ENCODE data around the gene BMERB1. TPM values are rescaled to one million over a fixed set of nuclear protein-coding genes. Genes with fewer than 3 reads are reported as not detected.

BMERB1 gene
- total and polyA plus RNA-seq, 10 donors = 5.6 to 36.5 (median 19.0) TPM

DNA sequence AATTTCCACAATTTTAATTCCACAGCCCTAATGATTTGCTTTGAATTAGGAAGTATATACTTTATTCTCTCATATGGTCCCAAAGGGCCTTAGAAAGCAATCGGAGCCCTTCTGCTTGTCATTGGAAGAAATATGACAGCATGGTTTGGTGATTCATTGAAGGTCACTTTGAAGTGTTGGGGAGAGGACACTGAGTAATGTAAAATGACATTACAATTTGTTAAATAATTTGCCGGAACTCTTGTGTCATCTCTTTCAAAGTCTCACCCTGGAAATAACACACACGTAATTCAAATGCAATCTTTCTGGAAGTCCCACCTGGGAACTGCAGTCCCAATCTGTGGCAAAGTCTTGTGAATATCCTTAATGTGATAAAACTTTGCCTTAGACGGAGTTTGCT is 59.8 kb downstream of the BMERB1 start:
- intact Hi-C loops (cut with DNase I; ENCODE audit: low total_unique reads) = no loop called here
- DNase-seq = no peak
- WGBS, 5 donors = 53 to 74% (median 70%) methylated on average over 4 of the region's 4 CpGs
- Histone ChIP-seq H3K9me3 (no peaks in the 10 kb centered on the region), H3K27ac (peak overlapping the region in 2 of 8 donors; percentile 16 to 49), H3K27me3 (replicated peaks in 1 of 7) (no peaks in the 10 kb centered on the region), H3K4me1 (peaks cover 0 to 25% (median 9%) of the 10 kb centered on the region in 6 donors), H3K36me3 (no peaks in the 10 kb centered on the region), H3K4me3 (no peak overlapping the region)
- TF ChIP-seq POLR2AphosphoS5 (IDR thresholded peaks at IDR 0.05) (no peak), POLR2A (IDR thresholded peaks at IDR 0.05) (no peak)
- TF ChIP-seq, protein P1, sequence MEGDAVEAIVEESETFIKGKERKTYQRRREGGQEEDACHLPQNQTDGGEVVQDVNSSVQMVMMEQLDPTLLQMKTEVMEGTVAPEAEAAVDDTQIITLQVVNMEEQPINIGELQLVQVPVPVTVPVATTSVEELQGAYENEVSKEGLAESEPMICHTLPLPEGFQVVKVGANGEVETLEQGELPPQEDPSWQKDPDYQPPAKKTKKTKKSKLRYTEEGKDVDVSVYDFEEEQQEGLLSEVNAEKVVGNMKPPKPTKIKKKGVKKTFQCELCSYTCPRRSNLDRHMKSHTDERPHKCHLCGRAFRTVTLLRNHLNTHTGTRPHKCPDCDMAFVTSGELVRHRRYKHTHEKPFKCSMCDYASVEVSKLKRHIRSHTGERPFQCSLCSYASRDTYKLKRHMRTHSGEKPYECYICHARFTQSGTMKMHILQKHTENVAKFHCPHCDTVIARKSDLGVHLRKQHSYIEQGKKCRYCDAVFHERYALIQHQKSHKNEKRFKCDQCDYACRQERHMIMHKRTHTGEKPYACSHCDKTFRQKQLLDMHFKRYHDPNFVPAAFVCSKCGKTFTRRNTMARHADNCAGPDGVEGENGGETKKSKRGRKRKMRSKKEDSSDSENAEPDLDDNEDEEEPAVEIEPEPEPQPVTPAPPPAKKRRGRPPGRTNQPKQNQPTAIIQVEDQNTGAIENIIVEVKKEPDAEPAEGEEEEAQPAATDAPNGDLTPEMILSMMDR (IDR thresholded peaks at IDR 0.05 in 8 of 11, conservative IDR thresholded peaks at IDR 0.05 in 3 of 11) = no peak

DNA sequence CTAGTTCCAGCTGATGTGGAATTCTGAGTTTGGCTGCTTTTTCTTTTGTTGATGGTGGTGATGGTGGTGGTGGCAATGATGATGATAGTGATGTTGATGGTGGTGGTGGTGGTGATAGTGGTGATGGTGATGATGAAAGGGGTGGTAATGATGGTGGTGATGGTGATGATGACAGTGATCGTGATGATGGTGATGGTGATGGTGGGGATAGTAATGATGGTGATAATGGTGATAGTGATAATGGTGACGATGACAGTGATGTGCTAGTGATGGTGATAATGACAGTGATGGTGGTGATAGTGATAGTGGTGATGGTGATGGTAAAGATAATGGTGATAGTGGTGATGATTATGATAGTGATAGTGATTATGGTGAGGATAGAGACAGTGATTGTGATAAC is 61.5 kb downstream of the BMERB1 start:
- no peak for DNase-seq
- TF ChIP-seq, protein P1 (IDR thresholded peaks at IDR 0.05 in 8 of 11, conservative IDR thresholded peaks at IDR 0.05 in 3 of 11) = no peak
- TF ChIP-seq POLR2AphosphoS5 (IDR thresholded peaks at IDR 0.05) = no peak
- TF ChIP-seq POLR2A (IDR thresholded peaks at IDR 0.05) = no peak
- Histone ChIP-seq H3K27ac (no peak overlapping the region), H3K9me3 (no peaks in the 10 kb centered on the region), H3K27me3 (replicated peaks in 1 of 7) (no peaks in the 10 kb centered on the region), H3K4me1 (peaks cover 0 to 25% (median 9%) of the 10 kb centered on the region in 6 donors), H3K4me3 (no peak overlapping the region), H3K36me3 (no peaks in the 10 kb centered on the region)
- 89 to 100% (median 93%) methylated on average over 2 of the region's 2 CpGs for WGBS, 5 donors
- intact Hi-C loops (cut with DNase I; ENCODE audit: low total_unique reads) = no loop called here

DNA sequence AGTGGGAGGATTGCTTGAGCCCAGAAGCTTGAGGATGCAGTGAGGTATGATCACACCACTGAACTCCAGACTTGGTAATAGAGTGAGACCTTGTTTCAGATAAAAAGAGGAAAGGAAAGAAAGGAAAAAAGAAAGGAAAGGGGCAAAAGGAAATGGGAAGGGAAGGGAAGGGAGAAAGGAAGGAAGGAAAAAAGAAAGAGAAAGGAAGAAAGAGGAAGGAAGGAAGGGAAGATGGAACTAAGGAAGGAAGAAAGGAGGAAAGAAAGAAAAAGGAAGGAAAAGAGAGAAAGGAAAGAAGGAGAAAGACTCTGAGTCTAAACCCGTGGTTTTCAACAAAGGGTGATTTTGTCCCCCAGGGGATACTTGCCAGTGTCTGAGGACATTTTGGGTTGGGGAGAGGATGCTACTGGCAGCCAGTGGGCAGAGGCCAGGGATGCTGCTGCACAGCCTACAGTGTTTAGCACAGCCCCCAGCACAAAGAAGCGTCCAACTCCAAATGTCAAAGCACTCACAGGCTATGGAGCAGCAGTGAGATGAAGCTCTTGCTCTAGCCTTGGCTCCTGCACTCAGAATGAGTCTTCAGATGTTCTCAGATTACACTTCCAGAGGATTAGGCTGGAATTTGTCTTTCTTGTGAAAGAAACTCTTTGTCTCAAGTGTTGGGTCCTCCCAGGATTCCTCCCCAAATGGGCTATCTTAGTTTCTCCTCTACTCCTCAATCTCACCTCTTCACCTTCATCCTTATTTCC is 64.2 kb downstream of the BMERB1 start:
- Histone ChIP-seq H3K27me3 (replicated peaks in 1 of 7) (no peaks in the 10 kb centered on the region), H3K4me3 (no peak overlapping the region), H3K27ac (no peak overlapping the region), H3K4me1 (peaks cover 0 to 8% (median 4%) of the 10 kb centered on the region in 6 donors), H3K9me3 (no peaks in the 10 kb centered on the region), H3K36me3 (no peaks in the 10 kb centered on the region)
- 66 to 80% (median 76%) methylated on average over 2 of the region's 2 CpGs for WGBS, 5 donors
- DNase-seq = no peak
- TF ChIP-seq POLR2AphosphoS5 (IDR thresholded peaks at IDR 0.05) = no peak
- intact Hi-C loops (cut with DNase I; ENCODE audit: low total_unique reads) = no loop called here

DNA sequence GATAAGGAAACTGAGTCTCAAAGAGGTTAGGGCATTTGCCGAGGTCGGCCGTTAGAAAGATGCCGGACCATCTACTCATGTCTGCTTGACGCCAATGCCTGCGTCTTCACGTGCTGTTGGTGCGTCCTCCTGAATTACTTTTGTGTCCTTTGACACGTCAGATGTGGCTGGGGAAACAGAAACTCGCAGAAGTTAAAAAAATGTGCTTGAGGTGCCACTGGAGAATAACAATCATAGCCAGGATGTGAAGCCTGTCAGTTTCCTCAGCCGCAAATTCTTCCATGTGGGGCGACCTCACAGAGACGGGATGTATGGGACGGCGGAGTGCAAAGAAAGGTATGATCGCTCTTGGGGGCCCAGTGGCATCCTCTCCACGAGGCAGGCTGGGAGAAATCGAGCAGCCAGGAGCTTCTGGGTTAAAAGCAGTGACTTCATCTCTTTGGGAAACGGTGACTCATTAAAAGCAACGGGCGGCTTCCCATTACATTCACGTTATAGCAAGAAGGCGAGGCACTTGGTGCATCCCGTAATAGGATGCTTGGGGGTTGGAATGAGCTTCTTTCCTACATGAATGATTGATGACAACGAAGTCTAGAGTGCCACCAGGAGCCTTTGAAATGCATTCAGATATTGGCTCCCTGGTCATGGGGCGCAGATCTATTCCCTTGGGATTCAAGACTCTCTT is 67.8 kb downstream of the BMERB1 start:
- Histone ChIP-seq H3K36me3 (no peaks in the 10 kb centered on the region), H3K4me3 (no peak overlapping the region), H3K4me1 (peaks cover 0 to 4% (median 0%) of the 10 kb centered on the region in 6 donors), H3K27me3 (replicated peaks in 1 of 7) (no peaks in the 10 kb centered on the region), H3K9me3 (no peaks in the 10 kb centered on the region), H3K27ac (no peak overlapping the region)
- TF ChIP-seq POLR2A (IDR thresholded peaks at IDR 0.05) (no peak), POLR2AphosphoS5 (IDR thresholded peaks at IDR 0.05) (no peak)
- TF ChIP-seq, protein P1 (IDR thresholded peaks at IDR 0.05 in 8 of 11, conservative IDR thresholded peaks at IDR 0.05 in 3 of 11) = no peak
- intact Hi-C loops (cut with DNase I; ENCODE audit: low total_unique reads) = no loop called here
- WGBS, 5 donors = 74 to 87% (median 83%) methylated on average over 26 of the region's 26 CpGs
- no peak for DNase-seq
